ENCODE data around the gene ADRA2A. TPM values are rescaled to one million over a fixed set of nuclear protein-coding genes. Genes with fewer than 3 reads are reported as not detected.

ADRA2A gene
- total RNA-seq, 1 donor from 2014 or later = 0.32 TPM

- peaks cover 2% of the 10 kb centered on the region for H3K27me3 Mint-ChIP-seq (ENCODE audit: unreplicated experiment)
- no peaks in the 10 kb centered on the region for H3K9me3 Mint-ChIP-seq (ENCODE audit: unreplicated experiment)
- no peak for TF ChIP-seq CTCF (IDR thresholded peaks at IDR 0.05; ENCODE audit: partially characterized antibody, unreplicated experiment)
- DNase-seq = no peak
- H3K4me1 Mint-ChIP-seq (ENCODE audit: low read depth, unreplicated experiment) = no peaks in the 10 kb centered on the region
- H3K27ac Mint-ChIP-seq (ENCODE audit: unreplicated experiment) = no peak overlapping the region
- H3K4me3 Mint-ChIP-seq (ENCODE audit: unreplicated experiment) = no peak overlapping the region
- no peaks in the 10 kb centered on the region for H3K36me3 Mint-ChIP-seq (ENCODE audit: unreplicated experiment)
Observed at GRCh38 chr10:111113238-111113960, 36.6 kb downstream of the ADRA2A start.

GRCh38 chr10:111113961-111114757, 37.3 kb downstream of the ADRA2A start:
- no peak for DNase-seq
- Mint-ChIP-seq H3K27ac (ENCODE audit: unreplicated experiment) (no peak overlapping the region), H3K4me1 (ENCODE audit: low read depth, unreplicated experiment) (no peaks in the 10 kb centered on the region), H3K27me3 (ENCODE audit: unreplicated experiment) (peaks cover 2% of the 10 kb centered on the region), H3K9me3 (ENCODE audit: unreplicated experiment) (no peaks in the 10 kb centered on the region), H3K36me3 (ENCODE audit: unreplicated experiment) (no peaks in the 10 kb centered on the region), H3K4me3 (ENCODE audit: unreplicated experiment) (no peak overlapping the region)
- no peak for TF ChIP-seq CTCF (IDR thresholded peaks at IDR 0.05; ENCODE audit: partially characterized antibody, unreplicated experiment)

GRCh38 chr10:111114758-111115500, 38.1 kb downstream of the ADRA2A start:
- H3K27ac Mint-ChIP-seq (ENCODE audit: unreplicated experiment) = no peak overlapping the region
- no peaks in the 10 kb centered on the region for H3K36me3 Mint-ChIP-seq (ENCODE audit: unreplicated experiment)
- no peak for DNase-seq
- no peaks in the 10 kb centered on the region for H3K4me1 Mint-ChIP-seq (ENCODE audit: low read depth, unreplicated experiment)
- no peak overlapping the region for H3K4me3 Mint-ChIP-seq (ENCODE audit: unreplicated experiment)
- peaks cover 2% of the 10 kb centered on the region for H3K27me3 Mint-ChIP-seq (ENCODE audit: unreplicated experiment)
- no peaks in the 10 kb centered on the region for H3K9me3 Mint-ChIP-seq (ENCODE audit: unreplicated experiment)
- no peak for TF ChIP-seq CTCF (IDR thresholded peaks at IDR 0.05; ENCODE audit: partially characterized antibody, unreplicated experiment)

- H3K4me3 Mint-ChIP-seq (ENCODE audit: unreplicated experiment) = no peak overlapping the region
- no peaks in the 10 kb centered on the region for H3K36me3 Mint-ChIP-seq (ENCODE audit: unreplicated experiment)
- H3K27me3 Mint-ChIP-seq (ENCODE audit: unreplicated experiment) = peaks cover 2% of the 10 kb centered on the region
- TF ChIP-seq CTCF (IDR thresholded peaks at IDR 0.05; ENCODE audit: partially characterized antibody, unreplicated experiment) = no peak
- H3K27ac Mint-ChIP-seq (ENCODE audit: unreplicated experiment) = no peak overlapping the region
- H3K4me1 Mint-ChIP-seq (ENCODE audit: low read depth, unreplicated experiment) = no peaks in the 10 kb centered on the region
- DNase-seq = no peak
- H3K9me3 Mint-ChIP-seq (ENCODE audit: unreplicated experiment) = no peaks in the 10 kb centered on the region
Observed at GRCh38 chr10:111116211-111116610, 39.4 kb downstream of the ADRA2A start.
